Kidney (tissue), 14 donors: Measurements from ENCODE around the gene RPLP2. TPM values are rescaled to one million over a fixed set of nuclear protein-coding genes. Genes with fewer than 3 reads are reported as not detected.
A peak's percentile ranks its signal among the peaks of the same experiment; 100 is the strongest.

Experiments used
- DNase-seq, 5 donors: peaks; one replicate each; pipeline ENCODE4 v3.0.0-alpha.2; 2013 to 2020
- FAIRE-seq: peaks from 2 replicates; lab custom pipeline; 2012; peaks lifted over from hg19 to GRCh38; lab: Jason Lieb, UNC
- H3K27ac ChIP-seq, 2 donors: one replicate each; pipeline ENCODE4 v1.7.0; 2013; ENCODE audit warnings: low read depth in 2 of 2, low read length in 2 of 2, inconsistent platforms in 1 of 2
- H3K27me3 ChIP-seq: one replicate; pipeline ENCODE4 v1.7.1; 2013; ENCODE audit warnings: low read length, inconsistent platforms; ENCODE audit not compliant: control insufficient read depth, insufficient read depth
- H3K36me3 ChIP-seq, 3 donors: one replicate each; pipeline versions ENCODE4 v1.7.0 to v1.7.1; 2013; ENCODE audit warnings: low read length in 3 of 3, control low read depth in 1 of 3, inconsistent platforms in 1 of 3; ENCODE audit not compliant: insufficient read depth in 3 of 3, control insufficient read depth in 2 of 3
- H3K4me1 ChIP-seq, 3 donors: one replicate each; pipeline versions ENCODE4 v1.7.0 to v1.7.1; 2013; ENCODE audit warnings: low read length in 3 of 3, inconsistent platforms in 1 of 3, low read depth in 1 of 3; ENCODE audit not compliant: control insufficient read depth in 2 of 3, insufficient read depth in 2 of 3
- H3K4me3 ChIP-seq, 3 donors: one replicate each; pipeline versions ENCODE4 v1.7.0 to v1.8.1; 2013; ENCODE audit warnings: low read length in 3 of 3, control low read depth in 1 of 3, inconsistent platforms in 1 of 3
- H3K9ac ChIP-seq, 3 donors: one replicate each; pipeline versions ENCODE4 v1.7.0 to v1.7.1; 2013; ENCODE audit warnings: low read length in 3 of 3, control low read depth in 1 of 3, inconsistent platforms in 1 of 3
- H3K9me3 ChIP-seq, 3 donors: one replicate each; pipeline versions ENCODE4 v1.7.0 to v1.7.1; 2013; ENCODE audit warnings: low read length in 3 of 3, control low read depth in 1 of 3, inconsistent platforms in 1 of 3; ENCODE audit not compliant: control insufficient read depth in 2 of 3, insufficient read depth in 1 of 3
- intact Hi-C: fragments of 100-400 bp; cut with DNase I; formaldehyde crosslinking; loops from one replicate; pipeline ENCODE4 v1.11.1; 2022
- polyA plus RNA-seq: library from polyadenylated mRNA; stranded (reverse); fragments of 350-450 nt; fragmentation: Illumina TruSeq; extraction: RNeasy Lipid Tissue Mini Kit (QIAGEN cat#74804); gene quantifications from one replicate; pipeline ENCODE4 v1.2.3, GENCODE V29; 2014; ENCODE audit warnings: low read depth, low replicate concordance; ENCODE audit not compliant: insufficient read depth
- total RNA-seq: library from RNA; stranded (reverse); fragmentation: NEBNext Ultra II Directional; extraction: Animal tissue kit (Norgen Biotek cat#: 25700); gene quantifications from one replicate; pipeline ENCODE4 v1.2.1, GENCODE V29; 2021
- TF ChIP-seq, protein P1 (sequence below): IDR thresholded peaks from 3 replicates; pipeline ENCODE4 v1.5.1; 2012; ENCODE audit warnings: mild to moderate bottlenecking, moderate library complexity, borderline replicate concordance; ENCODE audit not compliant: insufficient read depth; ENCODE audit errors: extremely low read depth
- donor health status: control.
- donor health status: control.
- donor health status: control.
- donor health status: control.
- donor health status: control.
- donor health status: DM: yes; HTN: yes; CAD: no.
- donor health status: Normal renal cell carcinoma (clear cell type).

The RPLP2 gene
- total and polyA plus RNA-seq, 2 donors from 2014 or later = 1,544 to 1,997 TPM

DNA sequence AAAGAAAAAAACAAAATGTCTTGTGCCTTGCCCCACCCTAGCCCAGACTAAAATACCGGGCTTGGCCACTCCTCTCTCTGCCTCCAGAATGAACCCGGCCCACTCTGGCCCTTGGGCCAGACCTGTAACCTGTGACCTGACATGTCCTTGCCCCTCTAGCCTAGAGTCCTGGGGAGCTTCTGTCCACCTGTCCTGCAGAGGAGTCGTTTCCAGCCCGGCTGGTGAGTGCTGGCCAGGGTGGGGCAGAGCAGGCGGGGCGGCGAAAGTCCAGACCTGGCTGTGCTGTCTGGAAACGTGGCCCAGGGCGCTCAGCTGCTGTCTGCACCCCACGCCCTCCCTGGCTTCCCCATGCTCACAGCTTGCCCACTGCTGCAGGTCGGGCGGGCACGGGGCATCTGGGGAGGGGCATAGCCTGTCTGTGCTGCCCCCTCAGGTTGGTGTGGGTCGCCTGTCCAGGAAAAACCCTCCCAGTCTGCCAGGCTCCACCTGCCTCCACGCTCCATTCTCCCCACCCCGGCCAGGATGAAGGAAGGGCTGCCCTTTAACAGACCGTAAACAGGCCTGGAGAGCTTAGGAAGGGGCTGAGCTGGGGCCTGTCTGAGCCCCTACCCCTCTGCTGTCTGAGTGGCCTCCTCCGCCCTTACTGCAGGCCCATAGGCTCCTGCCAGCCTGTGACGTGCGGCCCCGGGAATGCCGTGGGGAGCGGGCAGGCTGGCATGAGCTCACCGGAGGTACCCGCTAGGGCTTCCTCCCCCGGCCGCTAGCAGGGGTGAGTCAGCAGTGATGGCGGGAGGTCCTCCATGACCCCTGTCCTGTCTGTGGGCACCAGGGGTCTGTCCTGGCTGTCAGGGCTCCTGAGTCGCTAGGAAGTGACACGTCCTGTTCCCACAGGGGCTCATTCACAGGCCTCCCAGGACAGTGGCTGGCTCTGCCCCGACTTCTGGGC, 24.9 kb downstream of the RPLP2 start:
- H3K27me3 ChIP-seq = no peaks in the 10 kb centered on the region
- H3K9ac ChIP-seq = peak overlapping the region in 1 of 3 donors; percentile 78
- peaks cover 0 to 27% (median 7%) of the 10 kb centered on the region in 3 donors for H3K36me3 ChIP-seq
- peak overlapping the region in 2 of 3 donors; percentile 12 to 59 for H3K4me3 ChIP-seq
- H3K27ac ChIP-seq = peak overlapping the region; percentile 91 to 93
- intact Hi-C loops = no loop called here
- no peak for FAIRE-seq
- TF ChIP-seq, protein P1, sequence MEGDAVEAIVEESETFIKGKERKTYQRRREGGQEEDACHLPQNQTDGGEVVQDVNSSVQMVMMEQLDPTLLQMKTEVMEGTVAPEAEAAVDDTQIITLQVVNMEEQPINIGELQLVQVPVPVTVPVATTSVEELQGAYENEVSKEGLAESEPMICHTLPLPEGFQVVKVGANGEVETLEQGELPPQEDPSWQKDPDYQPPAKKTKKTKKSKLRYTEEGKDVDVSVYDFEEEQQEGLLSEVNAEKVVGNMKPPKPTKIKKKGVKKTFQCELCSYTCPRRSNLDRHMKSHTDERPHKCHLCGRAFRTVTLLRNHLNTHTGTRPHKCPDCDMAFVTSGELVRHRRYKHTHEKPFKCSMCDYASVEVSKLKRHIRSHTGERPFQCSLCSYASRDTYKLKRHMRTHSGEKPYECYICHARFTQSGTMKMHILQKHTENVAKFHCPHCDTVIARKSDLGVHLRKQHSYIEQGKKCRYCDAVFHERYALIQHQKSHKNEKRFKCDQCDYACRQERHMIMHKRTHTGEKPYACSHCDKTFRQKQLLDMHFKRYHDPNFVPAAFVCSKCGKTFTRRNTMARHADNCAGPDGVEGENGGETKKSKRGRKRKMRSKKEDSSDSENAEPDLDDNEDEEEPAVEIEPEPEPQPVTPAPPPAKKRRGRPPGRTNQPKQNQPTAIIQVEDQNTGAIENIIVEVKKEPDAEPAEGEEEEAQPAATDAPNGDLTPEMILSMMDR = no peak
- H3K4me1 ChIP-seq = peaks cover 0 to 42% (median 7%) of the 10 kb centered on the region in 3 donors
- peak; percentile 80 to 95 (median 87) for DNase-seq
- no peaks in the 10 kb centered on the region for H3K9me3 ChIP-seq

DNA sequence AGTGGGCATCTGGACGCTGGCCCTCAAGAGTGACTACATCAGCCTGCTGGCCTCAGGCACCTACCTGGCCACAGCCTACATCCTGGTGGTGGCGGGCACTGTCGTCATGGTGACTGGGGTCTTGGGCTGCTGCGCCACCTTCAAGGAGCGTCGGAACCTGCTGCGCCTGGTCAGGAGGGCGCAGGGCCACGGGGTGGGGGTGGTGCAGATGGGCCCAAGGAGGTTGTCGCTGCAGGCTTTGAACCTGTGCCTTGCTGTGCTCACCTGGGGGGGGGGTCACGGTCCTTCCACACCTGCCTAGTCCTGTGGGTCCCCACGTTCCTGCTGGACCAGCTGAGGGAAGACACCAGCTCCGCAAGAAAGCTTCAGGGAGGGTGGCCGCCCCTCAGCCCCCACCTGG, 26.5 kb downstream of the RPLP2 start:
- intact Hi-C loops = no loop called here
- no peak for FAIRE-seq
- Histone ChIP-seq H3K4me1 (peaks cover 0 to 42% (median 9%) of the 10 kb centered on the region in 3 donors), H3K36me3 (peaks cover 0 to 34% (median 10%) of the 10 kb centered on the region in 3 donors), H3K9me3 (no peaks in the 10 kb centered on the region), H3K27ac (no peak overlapping the region), H3K27me3 (no peaks in the 10 kb centered on the region), H3K9ac (no peak overlapping the region), H3K4me3 (no peak overlapping the region)
- DNase-seq = no peak
- TF ChIP-seq, protein P1 = no peak

DNA sequence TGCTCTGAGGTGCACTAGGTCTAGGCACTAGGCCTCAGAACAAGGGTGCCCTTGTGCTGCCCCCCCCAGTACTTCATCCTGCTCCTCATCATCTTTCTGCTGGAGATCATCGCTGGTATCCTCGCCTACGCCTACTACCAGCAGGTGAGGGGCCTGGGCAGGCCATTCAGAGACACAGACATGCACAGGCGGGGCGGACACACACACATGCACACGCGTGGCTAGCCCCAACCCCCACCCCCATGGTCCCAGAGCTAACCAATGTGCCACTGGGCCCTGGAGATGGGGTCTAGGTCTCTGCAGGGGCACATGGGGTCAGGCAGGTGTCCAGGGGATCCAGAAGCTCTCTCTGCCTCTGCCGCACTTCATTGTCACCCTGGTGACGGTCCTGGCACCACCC, 26.9 kb downstream of the RPLP2 start:
- no peak overlapping the region for H3K9ac ChIP-seq
- no peak overlapping the region for H3K4me3 ChIP-seq
- intact Hi-C loops = no loop called here
- H3K36me3 ChIP-seq = peaks cover 0 to 34% (median 10%) of the 10 kb centered on the region in 3 donors
- DNase-seq (no peak), FAIRE-seq (no peak)
- H3K27me3 ChIP-seq = no peaks in the 10 kb centered on the region
- H3K9me3 ChIP-seq = no peaks in the 10 kb centered on the region
- H3K4me1 ChIP-seq = peaks cover 0 to 43% (median 12%) of the 10 kb centered on the region in 3 donors
- TF ChIP-seq, protein P1 = no peak
- no peak overlapping the region for H3K27ac ChIP-seq
